Mesenchymal stem cell (in vitro differentiated cells and primary cell): Measurements from ENCODE around the gene TMEM63A. TPM values are rescaled to one million over a fixed set of nuclear protein-coding genes. Genes with fewer than 3 reads are reported as not detected.
"Not testable (repeated sequence)": the region's sequence is repeated elsewhere in the genome, so short reads cannot be mapped to it uniquely, and the experiment has no call there.

Experiments used
- DNase-seq: peaks from one replicate; pipeline ENCODE4 v3.0.0-alpha.2; 2013
- H2AFZ ChIP-seq: one replicate; pipeline ENCODE4 v1.6.1; 2013; ENCODE audit warnings: low read depth, mild to moderate bottlenecking, control low read depth, inconsistent platforms, low read length, moderate library complexity
- H2AK5ac ChIP-seq: 2 replicates; pipeline ENCODE4 v1.6.1; 2013; ENCODE audit warnings: low read length, moderate library complexity, mild to moderate bottlenecking, inconsistent platforms; ENCODE audit not compliant: severe bottlenecking
- H2BK120ac ChIP-seq: one replicate; pipeline ENCODE4 v1.6.1; 2013; ENCODE audit warnings: low read depth, mild to moderate bottlenecking, inconsistent platforms, low read length, moderate library complexity
- H2BK12ac ChIP-seq, 2 experiments: one replicate each; pipeline ENCODE4 v1.6.1; 2013; ENCODE audit warnings: inconsistent platforms in 2 of 2, low read length in 2 of 2, mild to moderate bottlenecking in 2 of 2, moderate library complexity in 2 of 2, control low read depth in 1 of 2
- H2BK15ac ChIP-seq: one replicate; pipeline ENCODE4 v1.6.1; 2013; ENCODE audit warnings: mild to moderate bottlenecking, low read depth, inconsistent platforms; ENCODE audit not compliant: poor library complexity, severe bottlenecking
- H2BK5ac ChIP-seq: 2 replicates; pipeline ENCODE4 v1.6.1; 2013; ENCODE audit warnings: low read depth, mild to moderate bottlenecking, low read length, control low read depth, inconsistent platforms; ENCODE audit not compliant: poor library complexity, severe bottlenecking
- H3K14ac ChIP-seq, 2 experiments: one replicate each; pipeline ENCODE4 v1.6.1; 2013; ENCODE audit warnings: inconsistent platforms in 2 of 2, low read length in 2 of 2, control low read depth in 1 of 2, mild to moderate bottlenecking in 1 of 2, moderate library complexity in 1 of 2
- H3K18ac ChIP-seq, 2 experiments: one replicate each; pipeline ENCODE4 v1.6.1; 2013; ENCODE audit warnings: inconsistent platforms in 2 of 2, low read length in 2 of 2, control low read depth in 1 of 2, low read depth in 1 of 2, mild to moderate bottlenecking in 1 of 2
- H3K23ac ChIP-seq, 2 experiments: one replicate each; pipeline ENCODE4 v1.6.1; 2013; ENCODE audit warnings: inconsistent platforms in 2 of 2, low read length in 2 of 2, mild to moderate bottlenecking in 2 of 2, moderate library complexity in 2 of 2, control low read depth in 1 of 2
- H3K27ac ChIP-seq: 2 replicates; pipeline ENCODE4 v1.5.1; 2013; ENCODE audit warnings: mild to moderate bottlenecking, moderate library complexity, low read length, control low read depth, inconsistent platforms; ENCODE audit not compliant: poor library complexity, severe bottlenecking
- H3K27me3 ChIP-seq, 2 experiments: 2 replicates each; pipeline versions ENCODE4 v1.6.1 to v1.7.0; 2013; ENCODE audit warnings: low read length in 2 of 2, mild to moderate bottlenecking in 2 of 2, moderate library complexity in 2 of 2, control low read depth in 1 of 2, inconsistent platforms in 1 of 2; ENCODE audit not compliant: control insufficient read depth in 1 of 2, insufficient read depth in 1 of 2
- H3K36me3 ChIP-seq, 2 experiments: 2 replicates each; pipeline versions ENCODE4 v1.6.1 to v1.7.0; 2013; ENCODE audit warnings: low read length in 2 of 2, control low read depth in 1 of 2, inconsistent platforms in 1 of 2, low read depth in 1 of 2, mild to moderate bottlenecking in 1 of 2; ENCODE audit not compliant: insufficient read depth in 2 of 2, control insufficient read depth in 1 of 2
- H3K4ac ChIP-seq, 2 experiments: one replicate each; pipeline ENCODE4 v1.6.1; 2013; ENCODE audit warnings: inconsistent platforms in 2 of 2, low read length in 2 of 2, mild to moderate bottlenecking in 2 of 2, moderate library complexity in 2 of 2, control low read depth in 1 of 2, low read depth in 1 of 2
- H3K4me1 ChIP-seq: 2 replicates; pipeline ENCODE4 v1.6.1; 2013; ENCODE audit warnings: low read depth, low read length, control low read depth; ENCODE audit not compliant: control insufficient read depth, insufficient read depth
- H3K4me2 ChIP-seq: 2 replicates; pipeline ENCODE4 v1.6.1; 2013; ENCODE audit warnings: low read length, mild to moderate bottlenecking, inconsistent platforms; ENCODE audit not compliant: poor library complexity, severe bottlenecking
- H3K4me3 ChIP-seq, 2 experiments: 2 replicates each; pipeline versions ENCODE4 v1.5.1 to v1.7.0; 2013; ENCODE audit warnings: low read length in 2 of 2, mild to moderate bottlenecking in 2 of 2, control low read depth in 1 of 2, low read depth in 1 of 2; ENCODE audit not compliant: insufficient read depth in 1 of 2
- H3K79me1 ChIP-seq: replicated peaks from 2 replicates; pipeline ENCODE4 v1.6.1; 2013; ENCODE audit warnings: mild to moderate bottlenecking, control low read depth, low read length, inconsistent platforms; ENCODE audit not compliant: poor library complexity, severe bottlenecking
- H3K9ac ChIP-seq: 2 replicates; pipeline ENCODE4 v1.7.0; 2013; ENCODE audit warnings: mild to moderate bottlenecking, low read length, moderate library complexity
- H3K9me3 ChIP-seq: 2 replicates; pipeline ENCODE4 v1.7.0; 2013; ENCODE audit warnings: mild to moderate bottlenecking, low read length; ENCODE audit not compliant: control insufficient read depth
- H4K8ac ChIP-seq: one replicate; pipeline ENCODE4 v1.6.1; 2013; ENCODE audit warnings: inconsistent platforms, mild to moderate bottlenecking, low read length, moderate library complexity
- H4K91ac ChIP-seq: one replicate; pipeline ENCODE4 v1.6.1; 2013; ENCODE audit warnings: mild to moderate bottlenecking, low read length, inconsistent platforms
- WGBS: methylation state at CpG from one replicate; pipeline ENCODE4 v1.1.7; 2013; ENCODE audit warnings: mixed read lengths; 5-methylcytosine and 5-hydroxymethylcytosine counted together
- polyA plus RNA-seq, 2 experiments: library from polyadenylated mRNA; stranded (reverse); fragments of 200-250 nt; gene quantifications; one replicate each; pipeline ENCODE4 v1.2.3, GENCODE V29; 2013

Gene TMEM63A
- polyA plus RNA-seq (2013, experiment 1 of 2) = 27.0 TPM
- 24.8 TPM for polyA plus RNA-seq (2013, experiment 2 of 2)

DNA sequence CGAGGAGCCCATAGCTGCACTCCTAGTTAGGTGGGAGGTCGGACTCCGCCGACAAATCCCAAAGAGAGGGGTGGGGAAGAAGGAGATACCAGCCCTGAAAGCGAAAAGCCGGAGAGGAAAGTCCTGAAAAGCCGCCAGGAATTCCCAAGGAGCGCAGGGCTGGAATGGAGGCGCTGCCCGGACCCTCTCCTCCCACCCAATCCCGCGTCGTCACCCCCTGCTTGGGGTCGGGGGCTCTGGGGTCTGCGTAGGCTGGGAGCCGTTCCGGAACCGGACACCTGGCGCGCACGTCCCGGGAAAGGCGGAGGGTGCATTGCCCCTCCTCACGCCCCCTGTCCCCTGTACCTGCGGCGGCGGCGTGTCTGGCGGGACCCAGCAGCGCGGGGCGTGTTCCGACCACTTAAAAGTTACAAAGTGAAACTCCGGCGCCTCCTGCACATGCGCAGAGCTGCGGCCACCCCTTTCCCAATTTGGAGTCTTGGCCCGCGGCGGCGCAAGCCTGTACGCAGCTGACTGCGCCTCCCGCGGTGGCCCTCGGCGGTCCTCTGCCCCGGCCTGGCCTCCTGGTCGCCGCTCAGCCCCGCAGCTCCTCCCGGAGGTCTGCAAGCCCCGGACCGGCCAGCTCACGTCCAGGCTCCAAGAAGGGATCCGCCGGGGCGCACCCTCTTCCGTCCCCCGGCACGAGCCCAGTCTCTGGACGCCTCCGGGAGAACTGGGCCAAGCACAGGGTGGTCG, at the start of gene TMEM63A:
Gene TMEM63A, minus strand, starts transcription at position 422 of the 735 bp plus-strand sequence. CDS start 4,800 bp downstream, outside the sequence.
- H3K79me1 ChIP-seq = peaks cover 25% of the 10 kb centered on the region
- H3K4me3 ChIP-seq = peak within 1 kb of the TSS; percentile 69 to 96
- under 1% methylated on average over 64 of the region's 64 CpGs for WGBS
- H3K9ac ChIP-seq = peak within 1 kb of the TSS; percentile 95
- peak within 1 kb of the TSS in 1 of 2 experiments; percentile 86 for H3K4ac ChIP-seq
- peak within 1 kb of the TSS in 1 of 2 experiments; percentile 70 for H2BK12ac ChIP-seq
- H3K9me3 ChIP-seq = no peaks in the 10 kb centered on the region
- peak within 1 kb of the TSS; percentile 11 for H2BK120ac ChIP-seq
- no peak within 1 kb of the TSS for H2AK5ac ChIP-seq
- peak within 1 kb of the TSS; percentile 75 to 89 for H3K18ac ChIP-seq
- peak within 1 kb of the TSS; percentile 50 for H2BK15ac ChIP-seq
- peak within 1 kb of the TSS; percentile 87 for H4K91ac ChIP-seq
- H3K27ac ChIP-seq = no peak within 1 kb of the TSS
- no peaks in the 10 kb centered on the region for H3K27me3 ChIP-seq
- H2BK5ac ChIP-seq = no peak within 1 kb of the TSS
- H3K4me1 ChIP-seq = peaks cover 16% of the 10 kb centered on the region
- peak within 1 kb of the TSS; percentile 89 for H2AFZ ChIP-seq
- peak within 1 kb of the TSS; percentile 66 for H3K4me2 ChIP-seq
- peak within 1 kb of the TSS; percentile 74 for H4K8ac ChIP-seq
- DNase-seq = peak; percentile 86
- H3K14ac ChIP-seq = peak within 1 kb of the TSS in 1 of 2 experiments; percentile 73
- H3K23ac ChIP-seq = no peak within 1 kb of the TSS
- H3K36me3 ChIP-seq = peaks cover under 1 to 6% of the 10 kb centered on the region in 2 experiments

DNA sequence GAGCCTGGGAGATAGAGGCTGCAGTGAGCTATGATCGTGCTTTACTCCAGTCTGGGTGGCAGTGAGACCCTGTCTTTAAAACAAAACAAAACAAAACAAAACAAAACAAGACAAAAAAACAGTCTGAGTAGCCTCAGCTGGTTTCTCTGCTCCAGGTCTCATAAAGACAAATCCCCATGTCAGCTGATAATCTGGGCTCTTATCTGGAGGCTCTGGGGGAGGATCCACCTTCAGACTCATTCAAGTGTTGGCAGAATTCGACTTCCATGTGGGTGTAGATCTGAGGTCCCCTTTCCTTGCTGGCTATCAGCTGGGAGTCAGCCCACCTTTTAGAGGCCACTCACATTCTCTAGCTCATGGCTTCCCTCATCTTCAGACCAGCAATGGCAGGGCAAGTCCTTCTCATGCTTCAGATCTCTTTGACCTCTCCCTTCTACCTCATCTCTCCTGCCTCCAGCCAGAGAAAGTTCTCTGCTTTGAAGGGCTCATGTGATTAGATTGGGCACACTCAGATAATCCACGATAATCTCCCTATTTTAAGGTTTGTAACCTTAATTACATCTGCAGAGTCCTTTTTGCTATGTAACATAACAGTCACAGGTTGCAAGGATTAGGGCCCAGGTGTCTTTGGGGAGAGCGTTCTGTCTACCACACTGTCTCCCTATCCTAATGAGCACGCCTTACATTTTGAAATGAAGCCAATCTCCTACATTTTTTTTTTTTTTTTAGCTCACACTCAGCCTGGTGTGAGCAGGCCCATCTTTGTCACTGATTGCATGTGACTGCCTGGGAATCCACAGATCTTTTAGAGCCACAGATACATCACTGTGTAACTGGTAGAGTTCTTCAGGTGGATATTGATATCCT, 49.3 kb upstream of the TMEM63A start:
- WGBS = 95% methylated on average over 4 of the region's 5 CpGs

GRCh38 chr1:225930566-225930965, 48.4 kb upstream of the TMEM63A start:
- no peak for DNase-seq
- 100% methylated on average over 2 of the region's 2 CpGs for WGBS

More for the DNA sequence above, 49.3 kb upstream of the TMEM63A start:
- Histone ChIP-seq H2AFZ (no peak overlapping the region), H2BK12ac (no peak overlapping the region), H3K18ac (no peak overlapping the region), H3K4ac (no peak overlapping the region), H3K23ac (no peak overlapping the region), H3K79me1 (no peaks in the 10 kb centered on the region), H3K4me1 (peaks cover 2% of the 10 kb centered on the region), H3K4me3 (no peak overlapping the region), H3K9ac (no peak overlapping the region), H3K14ac (no peak overlapping the region), H3K4me2 (no peak overlapping the region), H2BK15ac (no peak overlapping the region), H2AK5ac (no peak overlapping the region), H2BK5ac (no peak overlapping the region), H4K91ac (no peak overlapping the region), H3K36me3 (no peaks in the 10 kb centered on the region), H3K27me3 (no peaks in the 10 kb centered on the region), H3K9me3 (no peaks in the 10 kb centered on the region), H3K27ac (no peak overlapping the region), H4K8ac (no peak overlapping the region), H2BK120ac (no peak overlapping the region)
- DNase-seq = no peak

GRCh38 chr1:225929462-225929861, 47.3 kb upstream of the TMEM63A start:
- H3K9me3 ChIP-seq, H3K23ac ChIP-seq, H3K27me3 ChIP-seq, H3K79me1 ChIP-seq, H3K27ac ChIP-seq, H4K8ac ChIP-seq, H3K4me1 ChIP-seq, H3K4me2 ChIP-seq, DNase-seq, H3K14ac ChIP-seq, H3K4me3 ChIP-seq, H2BK12ac ChIP-seq, H4K91ac ChIP-seq, H3K4ac ChIP-seq, H2AFZ ChIP-seq, H2BK15ac ChIP-seq, H3K18ac ChIP-seq, H3K9ac ChIP-seq, H3K36me3 ChIP-seq, H2BK120ac ChIP-seq, H2AK5ac ChIP-seq, H2BK5ac ChIP-seq: not testable (repeated sequence)
- no CpG with 5 or more reads among the region's 3 CpGs for WGBS

More at GRCh38 chr1:225930566-225930965, 48.4 kb upstream of the TMEM63A start:
- Histone ChIP-seq H3K27me3 (no peaks in the 10 kb centered on the region), H3K27ac (no peak overlapping the region), H4K8ac (no peak overlapping the region), H3K23ac (no peak overlapping the region), H2AK5ac (no peak overlapping the region), H3K9me3 (no peaks in the 10 kb centered on the region), H3K36me3 (no peaks in the 10 kb centered on the region), H2BK12ac (no peak overlapping the region), H3K4ac (no peak overlapping the region), H3K79me1 (no peaks in the 10 kb centered on the region), H4K91ac (no peak overlapping the region), H3K4me2 (no peak overlapping the region), H3K4me1 (peaks cover 2% of the 10 kb centered on the region), H2AFZ (no peak overlapping the region), H3K14ac (no peak overlapping the region), H3K4me3 (no peak overlapping the region), H2BK15ac (no peak overlapping the region), H3K9ac (no peak overlapping the region), H3K18ac (no peak overlapping the region), H2BK5ac (no peak overlapping the region), H2BK120ac (no peak overlapping the region)
